HCT116 (cell line): Measurements from ENCODE around the gene LRRC72. TPM values are rescaled to one million over a fixed set of nuclear protein-coding genes. Genes with fewer than 3 reads are reported as not detected.

ENCODE experiments used
- ATAC-seq: fragments of 200-7000 bp; cut with Tn5 transposase; 2 replicates; pipeline ENCODE4 v1.9.1; 2020; ENCODE audit warnings: mild to moderate bottlenecking, moderate library complexity
- BruUV-seq: library from RNA; stranded (reverse); fragments of 400-500 nt; replicated peaks from 2 replicates; lab custom pipeline; 2021; lab: Mats Ljungman, UMichigan
- CTCF ChIA-PET: fragments of 300-600 bp; sonication (Branson Sonifier 250); formaldehyde crosslinking; loops from one replicate; lab custom pipeline; 2021; ENCODE audit warnings: antibody characterized with exemption; lab: Charles Lee
- POLR2A ChIA-PET: fragments of 300-600, 350-600 bp; sonication (Branson Sonifier 250); formaldehyde crosslinking; loops from one replicate; lab custom pipeline; 2021; ENCODE audit warnings: antibody characterized with exemption; lab: Charles Lee
- RAD21 ChIA-PET, 2 experiments: fragments of 300-600 bp; sonication (Branson Sonifier 250); formaldehyde crosslinking; loops; one replicate each; lab custom pipeline; 2023; ENCODE audit warnings: low total read pairs in 2 of 2; ENCODE audit not compliant: uncharacterized antibody in 2 of 2, unreplicated experiment in 2 of 2, low non-redundant PET in 1 of 2; lab: Charles Lee
- DNase-seq: peaks from one replicate; pipeline ENCODE4 v3.0.0-alpha.2; 2010; ENCODE audit warnings: low read depth, low spot score
- H2AFZ ChIP-seq: fragments of 200-600 bp; shearing (Covaris generic), sonication (generic); 2 replicates; pipeline ENCODE4 v1.6.1; 2017; ENCODE audit warnings: low read depth, mixed run types, mixed read lengths, antibody characterized with exemption, low read length; ENCODE audit not compliant: poor library complexity, severe bottlenecking
- H3K27ac ChIP-seq: 2 replicates; pipeline ENCODE4 v1.5.1; 2012; ENCODE audit warnings: low read depth, low read length
- H3K27me3 ChIP-seq: fragments of 200-600 bp; sonication (generic); 2 replicates; pipeline ENCODE4 v1.6.1; 2016; ENCODE audit warnings: mixed run types, low read length, mixed read lengths; ENCODE audit not compliant: insufficient read depth
- H3K36me3 ChIP-seq, 2 experiments: fragments of 200-500 bp in 1 of 2; fragments of 200-600 bp in 1 of 2; sonication (Bioruptor generic) in 1 of 2; sonication (generic) in 1 of 2; 2 replicates each; pipeline versions ENCODE4 v1.5.1 to v1.6.1; 2014 to 2016; ENCODE audit warnings: low read length in 2 of 2, inconsistent platforms in 1 of 2, mixed read lengths in 1 of 2, mixed run types in 1 of 2; ENCODE audit not compliant: insufficient read depth in 2 of 2, control insufficient read depth in 1 of 2
- H3K4me1 ChIP-seq, 2 experiments: fragments of 200-600 bp in 1 of 2; sonication (generic) in 1 of 2; 2 replicates each; pipeline versions ENCODE4 v1.5.1 to v1.6.1; 2012 to 2017; ENCODE audit warnings: low read length in 2 of 2, inconsistent platforms in 1 of 2, mild to moderate bottlenecking in 1 of 2, mixed read lengths in 1 of 2, mixed run types in 1 of 2, moderate library complexity in 1 of 2; ENCODE audit not compliant: insufficient read depth in 2 of 2, control insufficient read depth in 1 of 2
- H3K4me2 ChIP-seq: fragments of 200-600 bp; sonication (generic); 2 replicates; pipeline ENCODE4 v1.6.1; 2017; ENCODE audit warnings: mixed run types, low read length, mixed read lengths
- H3K4me3 ChIP-seq, 2 experiments: fragments of 200-600 bp in 1 of 2; sonication (generic) in 1 of 2; replicated peaks in 1 of 2; 2 replicates each; pipeline ENCODE4 v1.5.1; 2011 to 2016; ENCODE audit warnings: low read length in 2 of 2, control low read depth in 1 of 2, low read depth in 1 of 2, mild to moderate bottlenecking in 1 of 2, mixed read lengths in 1 of 2, mixed run types in 1 of 2
- H3K79me2 ChIP-seq: fragments of 200-600 bp; sonication (generic); 2 replicates; pipeline ENCODE4 v1.6.1; 2017; ENCODE audit warnings: mild to moderate bottlenecking, mixed run types, low read length, moderate library complexity, mixed read lengths; ENCODE audit not compliant: insufficient read depth
- H3K9ac ChIP-seq: fragments of 200-600 bp; sonication (generic); 2 replicates; pipeline ENCODE4 v1.6.1; 2016; ENCODE audit warnings: low read length, mixed read lengths
- H3K9me2 ChIP-seq: fragments of 200-600 bp; sonication (generic), shearing (Covaris generic); 2 replicates; pipeline ENCODE4 v1.6.1; 2017; ENCODE audit warnings: mixed run types, mild to moderate bottlenecking, moderate library complexity; ENCODE audit not compliant: insufficient read depth
- H3K9me3 ChIP-seq, 2 experiments: fragments of 200-500 bp in 1 of 2; fragments of 200-600 bp in 1 of 2; sonication (Bioruptor generic) in 1 of 2; sonication (generic) in 1 of 2; 2 replicates each; pipeline ENCODE4 v1.6.1; 2014 to 2017; ENCODE audit warnings: low read length in 2 of 2, mixed read lengths in 2 of 2, inconsistent platforms in 1 of 2, low read depth in 1 of 2, mild to moderate bottlenecking in 1 of 2, mixed run types in 1 of 2, moderate library complexity in 1 of 2; ENCODE audit not compliant: control insufficient read depth in 1 of 2, insufficient read depth in 1 of 2
- H4K20me1 ChIP-seq: fragments of 200-600 bp; sonication (generic), shearing (Covaris generic); 2 replicates; pipeline ENCODE4 v1.6.1; 2017; ENCODE audit warnings: mixed run types, mild to moderate bottlenecking, moderate library complexity; ENCODE audit not compliant: insufficient read depth
- ATF3 ChIP-seq: IDR thresholded peaks from 2 replicates; pipeline ENCODE4 v1.6.1; 2012
- CBX3 ChIP-seq: IDR thresholded peaks from 2 replicates; pipeline ENCODE4 v1.6.1; 2012; ENCODE audit warnings: low read depth
- CEBPB ChIP-seq: IDR thresholded peaks from 2 replicates; pipeline ENCODE4 v1.6.1; 2012; ENCODE audit warnings: low read depth
- CTCF ChIP-seq, 3 experiments: fragments of 200-600 bp in 1 of 3; sonication (generic) in 1 of 3; IDR thresholded peaks in 2 of 3; conservative IDR thresholded peaks in 1 of 3; 2 replicates each; pipeline ENCODE4 v1.5.1; 2012 to 2017; ENCODE audit warnings: low read depth in 2 of 3, low read length in 2 of 3, antibody characterized with exemption in 1 of 3, borderline replicate concordance in 1 of 3, control low read depth in 1 of 3, mild to moderate bottlenecking in 1 of 3, mixed read lengths in 1 of 3, mixed run types in 1 of 3, moderate library complexity in 1 of 3; ENCODE audit not compliant: insufficient read depth in 1 of 3
- EGR1 ChIP-seq: IDR thresholded peaks from 2 replicates; pipeline ENCODE4 v1.6.1; 2012; ENCODE audit warnings: low read depth
- ELF1 ChIP-seq: IDR thresholded peaks from 2 replicates; pipeline ENCODE4 v1.6.1; 2012; ENCODE audit warnings: low read depth, borderline replicate concordance
- EZH2 ChIP-seq: fragments of 200-600 bp; sonication (generic); IDR thresholded peaks from 2 replicates; pipeline ENCODE4 v1.6.1; 2017; ENCODE audit warnings: antibody characterized with exemption, mixed run types
- EZH2phosphoT487 ChIP-seq: fragments of 200-600 bp; IDR thresholded peaks from 2 replicates; pipeline ENCODE4 v1.6.1; 2018; ENCODE audit warnings: antibody characterized with exemption, borderline replicate concordance
- MAX ChIP-seq: IDR thresholded peaks from 2 replicates; pipeline ENCODE4 v1.6.1; 2012
- POLR2A ChIP-seq: IDR thresholded peaks from 2 replicates; pipeline ENCODE4 v1.7.0; 2011; ENCODE audit warnings: borderline replicate concordance; ENCODE audit not compliant: insufficient read depth, insufficient read length; ENCODE audit errors: extremely low read depth
- RAD21 ChIP-seq: IDR thresholded peaks from 2 replicates; pipeline ENCODE4 v1.6.1; 2012; ENCODE audit warnings: low read depth, mild to moderate bottlenecking
- REST ChIP-seq: IDR thresholded peaks from 2 replicates; pipeline ENCODE4 v1.6.1; 2012; ENCODE audit warnings: low read depth
- SP1 ChIP-seq: IDR thresholded peaks from 2 replicates; pipeline ENCODE4 v1.6.1; 2012; ENCODE audit warnings: low read depth
- SRF ChIP-seq: IDR thresholded peaks from 2 replicates; pipeline ENCODE4 v1.6.1; 2012; ENCODE audit warnings: low read depth
- TCF7L2 ChIP-seq: IDR thresholded peaks from 2 replicates; pipeline ENCODE4 v1.7.0; 2011; ENCODE audit warnings: borderline replicate concordance, inconsistent platforms; ENCODE audit not compliant: insufficient read depth, insufficient read length; ENCODE audit errors: extremely low read depth
- YY1 ChIP-seq: IDR thresholded peaks from 2 replicates; pipeline ENCODE4 v1.6.1; 2011; ENCODE audit warnings: low read length, low read depth, moderate library complexity, mild to moderate bottlenecking; ENCODE audit not compliant: insufficient replicate concordance; ENCODE audit errors: extremely low read depth
- ZBTB33 ChIP-seq: IDR thresholded peaks from 2 replicates; pipeline ENCODE4 v1.6.1; 2011; ENCODE audit warnings: mild to moderate bottlenecking, low read length, moderate library complexity; ENCODE audit not compliant: insufficient replicate concordance; ENCODE audit errors: extremely low read depth
- ZFX ChIP-seq: fragments of 450-650 bp; IDR thresholded peaks from 2 replicates; pipeline ENCODE4 v1.6.1; 2017
- ZNF274 ChIP-seq: fragments of 200-500 bp; sonication (Bioruptor generic); IDR thresholded peaks from 2 replicates; pipeline ENCODE4 v1.6.1; 2014; ENCODE audit warnings: mild to moderate bottlenecking, low read depth, low read length, inconsistent platforms
- intact Hi-C: fragments of 100-400 bp; cut with micrococcal nuclease; formaldehyde crosslinking; loops from 2 replicates; pipeline ENCODE4 v1.10.0; 2022
- total RNA-seq: library from RNA; stranded (reverse); gene quantifications from one replicate; pipeline ENCODE4 v1.2.1, GENCODE V29; 2021; ENCODE audit not compliant: unreplicated experiment

Gene LRRC72
- total RNA-seq, 1 experiment from 2014 or later, result not detected

GRCh38 chr7:16564023-16564380 is 37.4 kb downstream of the LRRC72 start:
- H3K36me3 ChIP-seq, result no peaks in the 10 kb centered on the region
- H3K27me3 ChIP-seq, result no peaks in the 10 kb centered on the region
- intact Hi-C loops, result loop anchor here (2.0 kb wide), 1 partner anchor 485 kb away; no protein-coding TSS in a partner anchor
- H3K4me2 ChIP-seq, result no peak overlapping the region
- H3K9me3 ChIP-seq, result no peaks in the 10 kb centered on the region
- peak overlapping the region; percentile 95 for H2AFZ ChIP-seq
- no peak overlapping the region for H3K9ac ChIP-seq
- no peak for ATAC-seq
- no TSS peak for BruUV-seq
- ChIA-PET CTCF (interaction anchor here (0.8 to 1.8 kb wide), 19 partner anchors 13 to 486 kb away, joined by 3 to 74 read pairs (median 4); partner anchors contain the start of gene CRPPA), POLR2A (interaction anchor here (0.7 kb wide), 1 partner anchor 144 kb away, joined by 3 read pairs; no protein-coding TSS in a partner anchor), RAD21 (interaction anchor here (0.6 to 1.2 kb wide), 4 partner anchors 33 to 218 kb away, joined by 3 to 13 read pairs (median 5); no protein-coding TSS in a partner anchor)
- no peaks in the 10 kb centered on the region; a peak in 1 of 4 replicates for H3K4me1 ChIP-seq
- H3K79me2 ChIP-seq, result no peaks in the 10 kb centered on the region
- no peak for DNase-seq
- TF ChIP-seq YY1 (no peak), CBX3 (no peak), SRF (no peak), SP1 (no peak), ZFX (no peak), MAX (no peak), ELF1 (no peak), EZH2 (no peak), CEBPB (no peak), CTCF (IDR thresholded peaks at IDR 0.05 in 2 of 3, conservative IDR thresholded peaks at IDR 0.05 in 1 of 3; ENCODE audit: borderline replicate concordance in 1 of 3, insufficient read depth in 1 of 3, low read depth in 2 of 3, low read length in 2 of 3) (no peak), EGR1 (no peak), EZH2phosphoT487 (no peak), ZNF274 (no peak), ATF3 (no peak), REST (no peak), RAD21 (no peak), TCF7L2 (no peak), ZBTB33 (no peak), POLR2A (no peak)
- TF ChIP-seq, all 23 proteins: peak for 0
- H3K9me2 ChIP-seq, result no peaks in the 10 kb centered on the region
- no peaks in the 10 kb centered on the region for H4K20me1 ChIP-seq
- no peak overlapping the region for H3K4me3 ChIP-seq
- H3K27ac ChIP-seq, result no peak overlapping the region
